NT2/D1 (cell line): ENCODE measurements around the gene RTL10.

Experiments used
- SUZ12 ChIP-seq: IDR thresholded peaks from 2 replicates; pipeline ENCODE4 v1.6.1; 2011; ENCODE audit not compliant: insufficient read length, insufficient read depth; ENCODE audit errors: extremely low read depth
- YY1 ChIP-seq: IDR thresholded peaks from 2 replicates; pipeline ENCODE4 v1.6.1; 2011; ENCODE audit not compliant: insufficient read length, insufficient read depth
- ZNF274 ChIP-seq: IDR thresholded peaks from 2 replicates; pipeline ENCODE4 v1.6.1; 2011; ENCODE audit warnings: mild to moderate bottlenecking, low read depth, low read length

- TF ChIP-seq YY1 (no peak), SUZ12 (no peak), ZNF274 (no peak)
Measured at GRCh38 chr22:19901577-19902244, 47.0 kb upstream of the RTL10 start.
